Spinal cord (tissue), 10 donors: ENCODE results near the gene POLR2B. TPM values are rescaled to one million over a fixed set of nuclear protein-coding genes. Genes with fewer than 3 reads are reported as not detected.

Experiments
- DNase-seq, 6 donors: peaks; one replicate each; pipeline versions ENCODE4 v3.0.0 to v3.0.0-alpha.2; 2013 to 2015; ENCODE audit warnings: low spot score in 6 of 6, low read depth in 4 of 6
- H3K27ac ChIP-seq: one replicate; pipeline ENCODE4 v1.5.1; 2013; ENCODE audit warnings: low read depth, low read length, control low read depth
- H3K27me3 ChIP-seq: one replicate; pipeline ENCODE4 v1.6.1; 2013; ENCODE audit warnings: low read length; ENCODE audit not compliant: control insufficient read depth, insufficient read depth
- H3K36me3 ChIP-seq: one replicate; pipeline ENCODE4 v1.6.1; 2013; ENCODE audit warnings: low read length; ENCODE audit not compliant: control insufficient read depth, insufficient read depth
- H3K4me1 ChIP-seq: one replicate; pipeline ENCODE4 v1.6.1; 2013; ENCODE audit warnings: low read length; ENCODE audit not compliant: control insufficient read depth, insufficient read depth
- H3K4me3 ChIP-seq: one replicate; pipeline ENCODE4 v1.5.1; 2013; ENCODE audit warnings: low read depth, low read length, control low read depth
- H3K9me3 ChIP-seq: one replicate; pipeline ENCODE4 v1.6.1; 2013; ENCODE audit warnings: low read length; ENCODE audit not compliant: control insufficient read depth, insufficient read depth
- WGBS: methylation state at CpG from one replicate; pipeline ENCODE4 v1.1.5; 2013; ENCODE audit warnings: missing lambda C conversion rate; ENCODE audit not compliant: insufficient coverage; 5-methylcytosine and 5-hydroxymethylcytosine counted together
- polyA plus RNA-seq, 2 donors: library from polyadenylated mRNA; unstranded; fragments of 120-200 nt; gene quantifications; one replicate each; pipeline ENCODE4 v1.2.1, GENCODE V29; 2013; ENCODE audit not compliant: insufficient read length in 2 of 2
- total RNA-seq, 2 donors: library from RNA; depleted of rRNA in 1 of 2; stranded (reverse); fragments of 120-200 nt in 1 of 2; fragments of >200 nt in 1 of 2; gene quantifications; one replicate each; pipeline versions ENCODE4 v1.2.3 to v1.2.4, GENCODE V29; 2013 to 2014
- donor health status: healthy.

POLR2B gene
- total and polyA plus RNA-seq, 4 donors: 88.5 to 126 (median 99.6) TPM

- H3K36me3 ChIP-seq: peaks cover 12% of the 10 kb centered on the region
- no peaks in the 10 kb centered on the region for H3K4me1 ChIP-seq
- no peaks in the 10 kb centered on the region for H3K9me3 ChIP-seq
- no peaks in the 10 kb centered on the region for H3K27me3 ChIP-seq
- WGBS: 16% methylated on average over 6 of the region's 7 CpGs
- H3K4me3 ChIP-seq: no peak overlapping the region
- H3K27ac ChIP-seq: no peak overlapping the region
- peak; percentile 38 to 95 (median 56) for DNase-seq
These were observed 20.6 kb upstream of the POLR2B start for GRCh38 chr4:56958111-56958517.

GRCh38 chr4:56959100-56959499 is 19.6 kb upstream of the POLR2B start:
- Histone ChIP-seq H3K36me3 (peaks cover 17% of the 10 kb centered on the region), H3K4me3 (no peak overlapping the region), H3K4me1 (no peaks in the 10 kb centered on the region), H3K9me3 (no peaks in the 10 kb centered on the region), H3K27me3 (no peaks in the 10 kb centered on the region), H3K27ac (no peak overlapping the region)
- no CpG with 5 or more reads among the region's 1 CpG for WGBS
- DNase-seq: peak in 1 of 6 donors; percentile 15

DNA sequence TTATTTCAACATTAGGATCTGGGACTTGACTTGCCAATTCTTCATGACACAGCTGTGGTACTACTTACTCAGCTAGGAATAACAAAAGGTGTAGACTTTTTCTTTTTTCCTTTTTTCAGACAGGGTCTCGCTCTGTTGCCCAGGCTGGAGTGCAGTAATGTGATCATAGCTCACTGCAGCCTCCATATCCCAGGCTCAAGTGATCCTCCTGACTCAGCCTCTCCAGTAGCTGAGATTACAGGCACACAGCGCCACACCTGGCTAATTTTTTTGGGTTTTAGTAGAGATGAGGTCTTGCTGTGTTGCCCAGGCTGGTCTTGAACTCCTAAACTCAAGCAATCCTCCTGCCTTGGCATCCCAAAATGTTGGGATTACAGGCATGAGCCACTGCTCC is 17.6 kb upstream of the POLR2B start:
- Histone ChIP-seq H3K27me3 (no peaks in the 10 kb centered on the region), H3K4me1 (no peaks in the 10 kb centered on the region), H3K4me3 (no peak overlapping the region), H3K9me3 (no peaks in the 10 kb centered on the region), H3K27ac (no peak overlapping the region), H3K36me3 (peaks cover 33% of the 10 kb centered on the region)
- 100% methylated on average over 1 of the region's 2 CpGs for WGBS
- no peak for DNase-seq

GRCh38 chr4:56971383-56971782 is 7.3 kb upstream of the POLR2B start:
- Histone ChIP-seq H3K36me3 (peaks cover 46% of the 10 kb centered on the region), H3K9me3 (no peaks in the 10 kb centered on the region), H3K4me1 (peaks cover 19% of the 10 kb centered on the region), H3K4me3 (no peak overlapping the region), H3K27ac (no peak overlapping the region), H3K27me3 (no peaks in the 10 kb centered on the region)
- WGBS: 86% methylated on average over 2 of the region's 2 CpGs
- DNase-seq: no peak

DNA sequence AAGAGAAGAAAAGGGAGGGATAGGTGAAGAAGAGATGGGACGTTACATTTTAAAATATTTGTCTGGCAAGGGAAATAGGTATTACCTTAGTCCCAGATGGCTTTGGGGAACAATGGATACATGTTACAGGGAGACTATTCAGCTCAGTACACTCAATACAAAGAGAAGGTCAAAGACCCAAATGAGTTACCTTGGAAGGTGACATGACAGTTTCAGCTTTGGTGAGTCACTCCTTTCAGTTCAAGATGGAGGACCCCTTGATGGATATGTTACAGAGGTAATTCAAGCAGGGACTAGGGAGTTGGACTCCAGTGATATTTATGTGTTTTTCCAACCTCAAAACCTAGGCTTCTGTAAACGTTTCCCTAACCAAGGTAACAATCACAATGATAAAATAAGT is 6.3 kb upstream of the POLR2B start:
- no peak overlapping the region for H3K4me3 ChIP-seq
- no peak overlapping the region for H3K27ac ChIP-seq
- peaks cover 47% of the 10 kb centered on the region for H3K36me3 ChIP-seq
- no peaks in the 10 kb centered on the region for H3K9me3 ChIP-seq
- no peaks in the 10 kb centered on the region for H3K27me3 ChIP-seq
- no CpG with 5 or more reads among the region's 2 CpGs for WGBS
- DNase-seq: no peak
- peaks cover 23% of the 10 kb centered on the region for H3K4me1 ChIP-seq

DNA sequence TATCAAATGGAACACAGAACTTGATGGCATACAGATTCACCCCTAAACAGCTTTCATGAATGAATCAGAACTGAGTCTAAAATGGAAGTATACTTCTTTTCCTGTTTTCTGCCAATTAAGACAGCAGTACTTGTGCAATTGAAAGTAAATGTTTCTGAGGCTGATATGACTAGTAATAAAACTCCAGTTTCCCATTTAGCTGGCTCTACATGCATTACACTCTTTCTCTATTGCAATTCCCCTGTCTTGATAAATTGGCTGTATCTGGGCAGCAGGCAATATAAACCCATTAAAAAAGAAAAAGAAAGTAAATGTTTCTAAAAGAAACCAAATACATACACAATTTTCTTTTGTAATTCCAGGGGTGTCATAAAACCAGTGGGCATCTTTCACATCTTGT is 5.9 kb upstream of the POLR2B start:
- no peaks in the 10 kb centered on the region for H3K27me3 ChIP-seq
- peaks cover 23% of the 10 kb centered on the region for H3K4me1 ChIP-seq
- DNase-seq: no peak
- no peak overlapping the region for H3K4me3 ChIP-seq
- no peaks in the 10 kb centered on the region for H3K9me3 ChIP-seq
- peaks cover 44% of the 10 kb centered on the region for H3K36me3 ChIP-seq
- H3K27ac ChIP-seq: no peak overlapping the region

- no peaks in the 10 kb centered on the region for H3K9me3 ChIP-seq
- 100% methylated on average over 1 of the region's 3 CpGs for WGBS
- no peak for DNase-seq
- peaks cover 42% of the 10 kb centered on the region for H3K36me3 ChIP-seq
- H3K27me3 ChIP-seq: no peaks in the 10 kb centered on the region
- H3K4me3 ChIP-seq: no peak overlapping the region
- peaks cover 27% of the 10 kb centered on the region for H3K4me1 ChIP-seq
- H3K27ac ChIP-seq: no peak overlapping the region
These were observed 5.4 kb upstream of the POLR2B start for GRCh38 chr4:56973336-56973735.

- peak overlapping the region; percentile 98 for H3K4me3 ChIP-seq
- 8% methylated on average over 35 of the region's 35 CpGs for WGBS
- no peak overlapping the region for H3K27ac ChIP-seq
- peaks cover 44% of the 10 kb centered on the region for H3K4me1 ChIP-seq
- H3K27me3 ChIP-seq: no peaks in the 10 kb centered on the region
- H3K36me3 ChIP-seq: peaks cover 22% of the 10 kb centered on the region
- no peaks in the 10 kb centered on the region for H3K9me3 ChIP-seq
- DNase-seq: peak in 1 of 6 donors; percentile 7
These were observed 2.3 kb upstream of the POLR2B start for GRCh38 chr4:56976283-56976836.

- no peaks in the 10 kb centered on the region for H3K27me3 ChIP-seq
- H3K9me3 ChIP-seq: no peaks in the 10 kb centered on the region
- H3K36me3 ChIP-seq: peaks cover 20% of the 10 kb centered on the region
- WGBS: under 1% methylated on average over 46 of the region's 46 CpGs
- peak overlapping the region; percentile 92 for H3K27ac ChIP-seq
- H3K4me3 ChIP-seq: peak overlapping the region; percentile 98
- H3K4me1 ChIP-seq: peaks cover 44% of the 10 kb centered on the region
- DNase-seq: peak in 1 of 6 donors; percentile 39
These were observed 1.8 kb upstream of the POLR2B start for GRCh38 chr4:56976837-56977320.

DNA sequence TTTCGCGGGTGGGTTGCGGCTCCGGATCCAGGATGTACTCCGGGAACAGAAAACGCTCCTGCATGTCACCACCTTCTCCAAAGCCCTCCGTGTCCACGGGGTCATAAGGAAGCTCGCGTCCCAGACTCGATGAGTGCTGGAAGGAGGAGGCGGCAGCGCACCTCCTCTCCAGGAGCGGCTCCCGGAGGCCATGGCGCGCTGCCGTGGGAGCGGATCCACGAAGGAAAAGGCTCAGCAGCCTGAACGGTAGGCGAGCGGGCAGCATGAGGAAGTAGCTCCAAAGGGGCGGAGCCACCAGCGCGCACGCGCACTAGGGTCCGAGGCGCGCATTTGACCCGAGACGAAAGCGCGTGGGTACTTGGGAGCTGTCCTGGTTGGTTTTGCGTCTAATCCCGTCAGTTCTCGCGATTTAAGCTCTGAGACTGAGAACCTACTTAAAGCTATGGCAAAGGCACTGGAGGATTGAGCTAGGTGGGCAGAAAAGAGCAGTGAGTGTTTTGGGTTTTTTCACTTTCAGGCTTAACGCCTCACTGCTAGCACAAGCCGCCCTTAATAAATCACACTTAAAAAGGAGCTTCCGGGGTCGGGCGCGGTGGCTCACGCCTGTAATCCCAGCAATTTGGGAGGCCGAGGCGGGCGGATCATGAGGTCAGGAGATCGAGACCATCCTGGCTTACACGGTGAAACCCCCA is 1.2 kb upstream of the POLR2B start, which contains the start of gene NOA1:
NOA1 (minus strand) TSS at position 286 of the 692 bp plus-strand sequence; CDS start at position 265, 21 bp downstream.
- DNase-seq: peak; percentile 99 to 100 (median 99)
- H3K4me3 ChIP-seq: peak within 1 kb of the TSS; percentile 98
- WGBS: 0% methylated on average over 49 of the region's 51 CpGs
- peak within 1 kb of the TSS; percentile 92 for H3K27ac ChIP-seq
- no peaks in the 10 kb centered on the region for H3K9me3 ChIP-seq
- peaks cover 17% of the 10 kb centered on the region for H3K36me3 ChIP-seq
- no peaks in the 10 kb centered on the region for H3K27me3 ChIP-seq
- peaks cover 44% of the 10 kb centered on the region for H3K4me1 ChIP-seq
